Loucy (cell line): ENCODE data around the gene WDR88.

Source experiments
- H2AFZ ChIP-seq: fragments of 200-600 bp; sonication (generic); 2 replicates; pipeline ENCODE4 v1.6.0; 2016; ENCODE audit warnings: antibody characterized with exemption, mild to moderate bottlenecking, low read length, moderate library complexity
- H3F3A ChIP-seq: fragments of 200-600 bp; 2 replicates; pipeline ENCODE4 v1.6.0; 2016; ENCODE audit warnings: antibody characterized with exemption, low read depth, mild to moderate bottlenecking
- H3K27me3 ChIP-seq: fragments of 200-600 bp; sonication (generic); 2 replicates; pipeline ENCODE4 v1.6.1; 2014; ENCODE audit warnings: low read length, mild to moderate bottlenecking; ENCODE audit not compliant: insufficient read depth, poor library complexity, severe bottlenecking
- H3K36me3 ChIP-seq: fragments of 200-600 bp; sonication (generic); 2 replicates; pipeline ENCODE4 v1.6.1; 2016; ENCODE audit warnings: low read length; ENCODE audit not compliant: insufficient read depth
- H3K4me1 ChIP-seq: fragments of 200-600 bp; sonication (generic); 2 replicates; pipeline ENCODE4 v1.5.1; 2014; ENCODE audit warnings: low read length, mild to moderate bottlenecking; ENCODE audit not compliant: insufficient read depth, poor library complexity, severe bottlenecking
- H3K4me2 ChIP-seq: fragments of 200-600 bp; sonication (generic); 2 replicates; pipeline ENCODE4 v1.6.0; 2014; ENCODE audit warnings: antibody characterized with exemption, low read length, low read depth, mild to moderate bottlenecking; ENCODE audit not compliant: poor library complexity, severe bottlenecking
- H3K4me3 ChIP-seq: fragments of 200-600 bp; sonication (generic); 2 replicates; pipeline ENCODE4 v1.5.1; 2014; ENCODE audit warnings: low read length, mild to moderate bottlenecking, mixed read lengths; ENCODE audit not compliant: poor library complexity, severe bottlenecking
- H3K79me2 ChIP-seq: fragments of 200-600 bp; sonication (generic); 2 replicates; pipeline ENCODE4 v1.6.1; 2014; ENCODE audit warnings: low read length; ENCODE audit not compliant: insufficient read depth
- H3K9ac ChIP-seq: fragments of 200-600 bp; sonication (generic); 2 replicates; pipeline ENCODE4 v1.6.0; 2014; ENCODE audit warnings: mild to moderate bottlenecking, low read depth, low read length, moderate library complexity; ENCODE audit not compliant: poor library complexity, severe bottlenecking
- H3K9me2 ChIP-seq: fragments of 200-600 bp; sonication (generic); replicated peaks from 2 replicates; pipeline ENCODE4 v1.6.1; 2016; ENCODE audit warnings: low read depth, low read length, mixed read lengths
- H3K9me3 ChIP-seq: fragments of 200-600 bp; sonication (generic); 2 replicates; pipeline ENCODE4 v1.6.1; 2014; ENCODE audit warnings: mild to moderate bottlenecking, antibody characterized with exemption, low read length, low read depth; ENCODE audit not compliant: insufficient read depth
- H4K20me1 ChIP-seq: fragments of 200-600 bp; sonication (generic); 2 replicates; pipeline ENCODE4 v1.6.0; 2014; ENCODE audit warnings: antibody characterized with exemption, low read length, mild to moderate bottlenecking; ENCODE audit not compliant: insufficient read depth, poor library complexity, severe bottlenecking
- EZH2phosphoT487 ChIP-seq: fragments of 200-600 bp; IDR thresholded peaks from 2 replicates; pipeline ENCODE4 v1.6.1; 2018; ENCODE audit warnings: antibody characterized with exemption, mild to moderate bottlenecking, moderate library complexity, borderline replicate concordance
- TF ChIP-seq, protein P1 (sequence below): fragments of 200-600 bp; sonication (generic); conservative IDR thresholded peaks from 2 replicates; pipeline ENCODE4 v1.5.1; 2014; ENCODE audit warnings: mild to moderate bottlenecking, antibody characterized with exemption, low read length

The WDR88 gene

GRCh38 chr19:33203529-33203928, 71.6 kb downstream of the WDR88 start:
- H3K9ac ChIP-seq = no peak overlapping the region
- H3K4me3 ChIP-seq = no peak overlapping the region
- no peak overlapping the region for H2AFZ ChIP-seq
- peaks cover 11% of the 10 kb centered on the region for H3K4me1 ChIP-seq
- H3K79me2 ChIP-seq = no peaks in the 10 kb centered on the region
- H3K4me2 ChIP-seq = no peak overlapping the region
- H3K27me3 ChIP-seq = no peaks in the 10 kb centered on the region
- no peaks in the 10 kb centered on the region for H3K9me2 ChIP-seq
- no peaks in the 10 kb centered on the region for H3F3A ChIP-seq
- no peaks in the 10 kb centered on the region for H4K20me1 ChIP-seq
- no peak for TF ChIP-seq EZH2phosphoT487
- TF ChIP-seq, protein P1, sequence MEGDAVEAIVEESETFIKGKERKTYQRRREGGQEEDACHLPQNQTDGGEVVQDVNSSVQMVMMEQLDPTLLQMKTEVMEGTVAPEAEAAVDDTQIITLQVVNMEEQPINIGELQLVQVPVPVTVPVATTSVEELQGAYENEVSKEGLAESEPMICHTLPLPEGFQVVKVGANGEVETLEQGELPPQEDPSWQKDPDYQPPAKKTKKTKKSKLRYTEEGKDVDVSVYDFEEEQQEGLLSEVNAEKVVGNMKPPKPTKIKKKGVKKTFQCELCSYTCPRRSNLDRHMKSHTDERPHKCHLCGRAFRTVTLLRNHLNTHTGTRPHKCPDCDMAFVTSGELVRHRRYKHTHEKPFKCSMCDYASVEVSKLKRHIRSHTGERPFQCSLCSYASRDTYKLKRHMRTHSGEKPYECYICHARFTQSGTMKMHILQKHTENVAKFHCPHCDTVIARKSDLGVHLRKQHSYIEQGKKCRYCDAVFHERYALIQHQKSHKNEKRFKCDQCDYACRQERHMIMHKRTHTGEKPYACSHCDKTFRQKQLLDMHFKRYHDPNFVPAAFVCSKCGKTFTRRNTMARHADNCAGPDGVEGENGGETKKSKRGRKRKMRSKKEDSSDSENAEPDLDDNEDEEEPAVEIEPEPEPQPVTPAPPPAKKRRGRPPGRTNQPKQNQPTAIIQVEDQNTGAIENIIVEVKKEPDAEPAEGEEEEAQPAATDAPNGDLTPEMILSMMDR = no peak
- no peaks in the 10 kb centered on the region for H3K9me3 ChIP-seq
- no peaks in the 10 kb centered on the region for H3K36me3 ChIP-seq

GRCh38 chr19:33204136-33204973, 72.4 kb downstream of the WDR88 start:
- Histone ChIP-seq H2AFZ (no peak overlapping the region), H4K20me1 (no peaks in the 10 kb centered on the region), H3K27me3 (no peaks in the 10 kb centered on the region), H3K4me1 (peaks cover 19% of the 10 kb centered on the region), H3K9me2 (no peaks in the 10 kb centered on the region), H3K9me3 (no peaks in the 10 kb centered on the region), H3K79me2 (no peaks in the 10 kb centered on the region), H3F3A (no peaks in the 10 kb centered on the region), H3K9ac (no peak overlapping the region), H3K4me3 (no peak overlapping the region), H3K4me2 (no peak overlapping the region), H3K36me3 (no peaks in the 10 kb centered on the region)
- no peak for TF ChIP-seq EZH2phosphoT487
- TF ChIP-seq, protein P1 = no peak

- Histone ChIP-seq H3K79me2 (no peaks in the 10 kb centered on the region), H3K36me3 (no peaks in the 10 kb centered on the region), H3K4me1 (peaks cover 21% of the 10 kb centered on the region), H2AFZ (no peak overlapping the region), H3K4me3 (no peak overlapping the region), H3K9me2 (no peaks in the 10 kb centered on the region), H3K27me3 (no peaks in the 10 kb centered on the region), H4K20me1 (no peaks in the 10 kb centered on the region), H3F3A (no peaks in the 10 kb centered on the region), H3K9me3 (no peaks in the 10 kb centered on the region), H3K9ac (no peak overlapping the region), H3K4me2 (no peak overlapping the region)
- TF ChIP-seq, protein P1 = no peak
- no peak for TF ChIP-seq EZH2phosphoT487
These were observed 73.2 kb downstream of the WDR88 start for GRCh38 chr19:33205110-33205509.
